Mammary epithelial cell (primary cell): ENCODE results near the gene BMPR1A.

Experiments
- CTCF ChIP-seq, 2 donors: IDR thresholded peaks in 1 of 2; conservative IDR thresholded peaks in 1 of 2; 2 replicates each; pipeline ENCODE4 v1.5.1; 2011 to 2012; ENCODE audit warnings: inconsistent platforms in 2 of 2, low read length in 2 of 2, mild to moderate bottlenecking in 2 of 2, control low read depth in 1 of 2, low read depth in 1 of 2; ENCODE audit not compliant: insufficient read depth in 1 of 2; ENCODE audit errors: extremely low read depth in 1 of 2
- EZH2 ChIP-seq: IDR thresholded peaks from 2 replicates; pipeline ENCODE4 v1.6.1; 2012; ENCODE audit warnings: low read length, inconsistent platforms, borderline replicate concordance

GRCh38 chr10:86728056-86728455, 28.4 kb upstream of the BMPR1A start:
- TF ChIP-seq CTCF (conservative IDR thresholded peaks at IDR 0.05 in 1 of 2, IDR thresholded peaks at IDR 0.05 in 1 of 2; ENCODE audit: extremely low read depth in 1 of 2, insufficient read depth in 1 of 2, low read depth in 1 of 2, low read length in 2 of 2): no peak
- TF ChIP-seq EZH2: no peak
